Pulmonary artery endothelial cell (primary cell): ENCODE data around the gene SLFN12L. TPM values are rescaled to one million over a fixed set of nuclear protein-coding genes. Genes with fewer than 3 reads are reported as not detected.
A peak's percentile ranks its signal among the peaks of the same experiment; 100 is the strongest.
"Not testable (repeated sequence)": the region's sequence is repeated elsewhere in the genome, so short reads cannot be mapped to it uniquely, and the experiment has no call there.

Experiments
- DNase-seq: peaks from one replicate; pipeline ENCODE4 v3.0.0-alpha.2; 2011; ENCODE audit warnings: low read depth, low spot score
- total RNA-seq: library from RNA; depleted of rRNA; stranded (reverse); fragments of >200 nt; gene quantifications from 2 replicates; pipeline ENCODE4 v1.2.3, GENCODE V29; 2014

Gene SLFN12L
- total RNA-seq = 0.04 and 0.07 TPM in 2 replicates

GRCh38 chr17:35537601-35538141, at the start of gene SLFN12L:
Gene SLFN12L (minus strand): TSS chr17:35537678. CDS start chr17:35522364, 15,314 bp downstream.
- no peak for DNase-seq

GRCh38 chr17:35586569-35587073, 49.1 kb upstream of the SLFN12L start:
- DNase-seq = no peak

- DNase-seq = no peak
Observed at GRCh38 chr17:35584061-35584460, 46.6 kb upstream of the SLFN12L start.

GRCh38 chr17:35578929-35579432, 41.5 kb upstream of the SLFN12L start:
- DNase-seq = no peak

GRCh38 chr17:35578197-35578928, 40.9 kb upstream of the SLFN12L start, which contains the start of gene PEX12:
Gene PEX12 (minus strand): TSS chr17:35578571. CDS start chr17:35578021, 550 bp downstream.
- peak; percentile 51 for DNase-seq

- no peak for DNase-seq
Observed at GRCh38 chr17:35577830-35578196, 40.3 kb upstream of the SLFN12L start.

GRCh38 chr17:35575759-35576158, 38.3 kb upstream of the SLFN12L start:
- no peak for DNase-seq

- DNase-seq = no peak
Observed at GRCh38 chr17:35569405-35569804, 31.9 kb upstream of the SLFN12L start.

GRCh38 chr17:35568561-35568960, 31.1 kb upstream of the SLFN12L start:
- DNase-seq = no peak

- no peak for DNase-seq
Observed at GRCh38 chr17:35566968-35567367, 29.5 kb upstream of the SLFN12L start.

- not testable (repeated sequence) for DNase-seq
Observed at GRCh38 chr17:35563181-35563580, 25.7 kb upstream of the SLFN12L start.

GRCh38 chr17:35560703-35561102, 23.2 kb upstream of the SLFN12L start, which contains the start of gene SLFN14:
Gene SLFN14 (minus strand): TSS chr17:35560819. CDS start chr17:35558062, 2,757 bp downstream.
- DNase-seq = no peak

- DNase-seq = no peak
Observed at GRCh38 chr17:35559495-35560210, 22.2 kb upstream of the SLFN12L start.

GRCh38 chr17:35557353-35557752, 19.9 kb upstream of the SLFN12L start:
- no peak for DNase-seq

- no peak for DNase-seq
Observed at GRCh38 chr17:35555691-35556090, 18.2 kb upstream of the SLFN12L start.

GRCh38 chr17:35554668-35555067, 17.2 kb upstream of the SLFN12L start:
- no peak for DNase-seq

GRCh38 chr17:35553310-35553709, 15.8 kb upstream of the SLFN12L start:
- no peak for DNase-seq

GRCh38 chr17:35548978-35549377, 11.5 kb upstream of the SLFN12L start:
- no peak for DNase-seq

GRCh38 chr17:35548208-35548810, 10.8 kb upstream of the SLFN12L start:
- DNase-seq = no peak

GRCh38 chr17:35546487-35546886, 9.0 kb upstream of the SLFN12L start:
- no peak for DNase-seq

- no peak for DNase-seq
Observed at GRCh38 chr17:35545150-35545549, 7.7 kb upstream of the SLFN12L start.

- DNase-seq = no peak
Observed at GRCh38 chr17:35543856-35544255, 6.4 kb upstream of the SLFN12L start.
